ENCODE results near the gene FAM153A. TPM values are rescaled to one million over a fixed set of nuclear protein-coding genes. Genes with fewer than 3 reads are reported as not detected.
"Not testable (repeated sequence)": the region's sequence is repeated elsewhere in the genome, so short reads cannot be mapped to it uniquely, and the experiment has no call there.

FAM153A gene
- 1 to 10 TPM in 2 of 3 donors, under 1 TPM in 1; 0.21 to 6.2 (median 5.1) TPM for polyA plus RNA-seq

DNA sequence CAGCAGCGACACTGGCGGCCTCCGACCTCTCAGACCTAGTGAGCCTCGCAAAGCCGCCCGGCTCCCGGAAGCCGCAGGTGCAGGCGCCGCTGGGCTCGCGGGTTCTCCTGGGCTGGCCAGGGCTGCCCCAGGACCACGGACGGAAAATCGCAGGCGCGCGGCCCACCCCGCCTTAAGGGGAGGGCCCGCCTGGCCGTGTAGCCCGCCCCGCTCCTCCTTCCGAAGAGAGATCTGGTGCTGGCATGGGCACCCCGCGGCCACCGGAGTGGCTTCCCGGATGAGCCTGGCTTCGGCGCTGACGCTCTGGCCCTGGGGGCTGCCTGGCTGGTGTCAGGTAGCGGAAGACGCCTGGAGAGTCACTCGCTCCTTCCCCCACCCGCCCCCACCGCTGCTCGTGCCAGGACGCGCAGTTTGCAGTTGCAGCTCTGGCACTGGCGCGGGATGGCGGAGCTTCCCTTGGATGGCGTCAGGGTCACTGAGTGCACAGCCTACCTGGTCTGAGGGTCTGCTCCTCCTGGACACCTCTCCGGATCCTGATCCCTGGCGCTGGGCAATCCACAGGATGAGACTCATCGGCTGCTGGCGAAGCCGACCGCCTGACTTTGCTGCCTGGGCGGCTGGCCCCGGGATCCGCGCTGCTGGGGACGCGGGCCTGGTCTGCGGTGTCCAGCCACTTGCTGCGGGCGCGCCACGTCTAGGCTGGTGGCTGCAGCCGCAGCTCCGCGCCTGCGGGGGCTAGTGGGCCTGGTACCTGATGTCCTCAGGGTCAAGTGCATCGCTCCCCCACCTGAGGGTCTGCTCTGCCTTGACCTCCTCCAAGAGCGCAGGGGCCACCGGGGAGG lies at the start of gene FAM153A:
FAM153A (minus strand) TSS at position 108 of the 842 bp plus-strand sequence.
- not testable (repeated sequence) for H3K27ac ChIP-seq (ENCODE audit: low read depth, low read length)

DNA sequence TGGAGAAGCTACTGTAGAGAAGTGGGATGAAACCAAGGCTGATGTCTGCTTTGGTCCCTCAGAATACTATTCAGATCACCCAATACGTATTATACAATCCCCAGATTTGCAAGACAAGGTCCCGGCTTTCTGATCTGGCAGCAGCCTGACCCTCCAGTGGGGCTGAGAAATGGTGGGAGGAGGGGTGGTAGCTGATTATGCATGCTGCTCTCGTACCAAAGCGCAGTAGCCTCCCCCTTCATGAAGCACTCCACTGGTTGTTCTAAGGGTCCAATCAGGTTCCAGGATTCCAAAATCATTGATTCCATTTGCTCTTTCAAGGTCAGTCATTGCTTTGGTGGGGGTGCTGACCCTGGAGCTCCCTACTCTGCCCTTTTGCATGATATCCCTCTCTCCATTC lies 49.6 kb upstream of the FAM153A start:
- H3K27ac ChIP-seq (ENCODE audit: low read depth, low read length), result not testable (repeated sequence)
- 41 to 74% (median 70%) methylated on average over 2 to 4 of the region's 4 CpGs for WGBS, 3 donors

More for the DNA sequence above, at the start of gene FAM153A:
- 4 to 6% methylated on average over 11 to 12 of the region's 67 CpGs; no CpG with 5 or more reads in 1 of the 3 donors for WGBS, 3 donors

DNA sequence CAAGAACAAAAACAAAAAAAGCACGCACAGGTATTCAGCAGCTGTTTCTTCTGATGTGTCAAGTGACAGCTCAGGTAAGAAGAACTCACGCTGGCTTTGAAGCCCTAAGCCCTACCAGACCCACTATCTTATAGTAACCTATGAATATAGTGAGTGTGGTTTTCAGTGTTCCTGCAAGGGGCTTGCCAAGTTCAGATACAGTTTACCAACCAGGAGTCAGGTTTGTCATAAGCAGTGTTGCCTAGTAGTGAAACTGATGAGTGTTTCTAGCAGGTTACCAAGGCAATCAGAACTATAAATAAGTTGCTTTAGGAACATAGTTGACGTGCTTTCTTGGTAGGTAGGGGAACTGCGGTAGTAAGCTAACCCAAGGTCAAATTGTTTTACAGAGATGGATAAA lies 43.4 kb upstream of the FAM153A start:
- not testable (repeated sequence) for H3K27ac ChIP-seq (ENCODE audit: low read depth, low read length)
- no CpG with 5 or more reads among the region's 4 CpGs for WGBS, 3 donors

DNA sequence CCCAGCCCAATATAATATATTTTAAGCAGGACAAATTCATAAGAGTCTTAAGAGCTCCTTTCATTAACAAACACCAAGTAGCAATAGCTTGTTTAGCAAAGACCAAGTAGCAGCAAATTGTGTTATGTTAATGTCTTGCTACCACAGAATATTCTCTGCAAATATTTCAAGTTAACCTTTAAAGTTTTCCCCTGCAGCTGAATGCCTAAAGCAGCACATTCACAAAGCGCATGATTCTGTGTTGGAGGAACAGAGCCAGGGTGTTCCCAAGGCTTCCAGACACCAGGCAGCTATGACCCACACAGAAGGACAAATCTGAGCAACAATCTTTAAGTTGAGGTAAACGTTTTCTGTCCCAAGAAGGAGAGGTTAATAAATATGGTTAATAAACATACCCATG lies 42.1 kb upstream of the FAM153A start:
- H3K27ac ChIP-seq (ENCODE audit: low read depth, low read length), result not testable (repeated sequence)
- no CpG with 5 or more reads among the region's 2 CpGs for WGBS, 3 donors

DNA sequence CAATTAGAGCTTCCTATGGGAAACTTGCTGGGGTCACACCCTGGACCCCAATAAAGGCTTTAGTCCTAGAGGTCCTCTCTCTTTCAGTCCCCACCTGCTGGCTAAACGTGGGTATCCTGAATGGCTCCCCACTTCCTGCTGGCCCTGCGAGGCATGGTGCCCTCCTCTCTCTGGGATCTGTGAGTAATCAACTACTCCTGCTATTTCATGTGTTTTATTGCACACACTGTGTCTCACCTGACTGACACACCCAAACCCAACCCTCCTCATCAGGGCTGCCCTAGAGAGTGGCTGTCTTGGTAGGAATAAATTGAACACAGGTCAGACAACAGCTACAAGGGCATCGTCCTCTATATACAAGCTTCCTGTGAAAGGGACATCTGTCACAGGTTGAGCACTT lies 39.8 kb upstream of the FAM153A start:
- WGBS, 3 donors, result no CpG with 5 or more reads among the region's 3 CpGs
- not testable (repeated sequence) for H3K27ac ChIP-seq (ENCODE audit: low read depth, low read length)

DNA sequence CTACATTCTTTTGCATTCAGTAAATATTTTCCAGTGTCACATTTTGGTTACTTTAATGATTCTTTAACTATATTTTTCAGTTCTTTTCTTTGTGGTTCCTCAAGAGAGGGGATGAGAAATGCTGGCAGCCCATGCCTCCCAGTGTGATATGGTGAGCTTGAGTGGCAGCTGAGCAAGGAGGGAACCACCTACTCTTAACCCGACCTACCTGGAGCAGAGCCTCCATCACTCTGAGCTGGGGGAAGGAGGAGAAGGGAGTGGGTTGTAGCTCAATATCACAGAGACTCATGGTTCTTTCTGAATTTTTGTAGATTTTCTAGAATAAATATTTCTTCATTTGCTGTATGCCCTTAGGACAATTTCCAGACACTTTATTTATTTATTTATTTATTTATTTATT lies 37.0 kb upstream of the FAM153A start:
- not testable (repeated sequence) for H3K27ac ChIP-seq (ENCODE audit: low read depth, low read length)
- no CpG with 5 or more reads among the region's 1 CpG for WGBS, 3 donors

DNA sequence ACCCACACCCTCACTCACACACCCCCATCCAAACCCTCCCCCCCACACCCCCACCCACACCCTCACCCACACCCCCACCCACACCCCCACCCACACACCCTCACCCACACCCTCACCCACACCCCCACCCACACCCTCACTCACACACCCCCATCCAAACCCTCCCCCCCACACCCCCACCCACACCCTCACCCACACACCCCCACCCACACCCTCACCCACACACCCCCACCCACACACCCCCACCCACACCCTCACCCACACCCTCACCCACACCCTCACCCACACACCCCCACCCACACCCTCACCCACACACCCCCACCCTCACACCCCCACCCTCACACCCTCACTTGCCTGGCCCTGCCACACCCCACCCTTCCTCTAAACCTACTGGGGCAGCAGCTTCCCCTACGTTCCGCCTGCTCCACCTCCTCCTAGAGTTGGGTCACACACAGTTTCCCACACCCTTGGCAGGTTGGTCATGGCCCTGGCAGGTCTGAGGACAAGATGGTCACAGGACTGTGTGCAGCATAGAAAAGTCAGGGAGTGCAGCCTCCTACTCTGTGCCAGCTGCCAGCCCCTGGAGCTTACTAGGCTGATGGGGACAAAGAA lies 30.2 kb upstream of the FAM153A start:
- not testable (repeated sequence) for H3K27ac ChIP-seq (ENCODE audit: low read depth, low read length)
- no CpG with 5 or more reads among the region's 2 CpGs for WGBS, 3 donors

DNA sequence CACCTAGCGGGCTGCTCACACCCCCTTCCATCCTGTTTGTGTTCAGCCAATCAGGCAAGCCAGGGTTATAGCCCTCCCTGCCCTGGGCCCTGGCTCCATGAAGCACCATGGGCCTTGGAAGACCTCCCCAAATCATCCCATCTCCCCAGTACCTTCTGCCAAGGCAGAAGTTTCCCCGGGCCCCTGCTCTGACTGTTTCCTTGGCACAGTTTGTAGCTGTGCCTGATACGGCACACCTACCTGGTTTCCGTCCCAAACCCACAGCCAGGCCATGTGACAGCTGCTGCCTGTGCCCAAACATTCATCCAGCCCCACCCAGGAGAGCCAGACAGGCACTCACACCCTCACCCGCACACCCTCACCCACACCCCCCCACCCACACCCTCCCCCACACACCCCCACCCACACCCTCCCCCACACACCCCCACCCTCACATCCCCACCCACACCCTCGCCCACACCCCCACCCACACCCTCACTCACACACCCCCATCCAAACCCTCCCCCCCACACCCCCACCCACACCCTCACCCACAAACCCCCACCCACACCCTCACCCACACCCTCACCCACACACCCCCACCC lies 29.6 kb upstream of the FAM153A start:
- not testable (repeated sequence) for H3K27ac ChIP-seq (ENCODE audit: low read depth, low read length)
- WGBS, 3 donors, result no CpG with 5 or more reads among the region's 6 CpGs

DNA sequence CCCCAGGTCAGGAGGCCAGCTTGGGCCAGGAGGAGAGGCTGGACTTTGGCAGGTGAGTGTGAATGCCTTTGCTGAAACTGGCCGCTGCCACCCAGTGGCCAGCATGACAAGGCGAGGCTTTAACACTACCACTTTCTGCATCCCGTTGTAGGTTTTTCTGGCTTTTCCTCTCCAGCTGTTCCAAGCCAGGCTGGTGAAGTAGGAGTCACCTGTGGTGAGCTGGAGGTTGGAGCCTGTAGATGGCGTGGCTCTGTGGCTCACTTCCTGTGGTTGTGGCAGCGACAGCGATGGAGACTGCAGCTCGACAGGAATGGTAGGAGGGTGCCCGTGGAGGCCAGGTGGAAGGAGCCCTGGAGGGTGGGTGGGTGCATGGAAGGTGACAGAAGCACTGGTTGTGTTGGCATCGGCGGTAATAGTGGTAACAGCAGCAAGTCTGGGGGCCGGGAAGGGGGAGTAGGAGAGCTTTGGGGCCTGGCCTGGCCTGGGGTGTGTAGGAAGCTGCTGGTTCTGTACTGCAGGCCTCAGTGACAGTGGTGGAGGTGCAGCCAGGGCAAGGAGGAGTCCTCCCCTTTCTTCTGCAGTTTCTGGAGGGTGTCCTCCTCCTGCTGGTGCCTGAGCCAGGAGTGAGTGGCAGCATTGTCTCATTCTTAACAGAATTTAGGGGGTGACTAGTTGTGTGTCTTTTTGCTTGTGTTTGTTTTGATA lies 26.7 kb upstream of the FAM153A start:
- H3K27ac ChIP-seq (ENCODE audit: low read depth, low read length), result not testable (repeated sequence)
- WGBS, 3 donors, result 62 to 83% (median 68%) methylated on average over 5 of the region's 11 CpGs

DNA sequence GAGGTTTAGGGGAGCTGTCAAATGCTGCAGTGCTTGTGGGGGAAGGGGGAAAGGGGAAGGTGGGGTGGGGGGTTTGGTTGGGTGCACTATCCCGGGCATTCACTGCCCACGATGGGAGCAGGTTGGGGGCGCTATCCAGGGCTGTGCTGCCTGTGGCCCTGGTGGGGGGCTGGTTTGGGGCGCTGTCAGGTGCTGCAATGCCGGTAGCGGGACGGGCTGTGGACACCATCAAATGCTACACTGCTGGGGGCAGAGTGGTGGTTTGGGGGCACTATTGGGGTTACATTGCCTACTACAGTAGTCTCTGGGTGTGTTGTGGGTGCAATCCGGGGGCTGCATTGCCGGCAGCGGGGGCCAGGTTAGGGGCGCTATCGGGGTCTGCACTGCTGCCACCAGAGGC lies 25.7 kb upstream of the FAM153A start:
- WGBS, 3 donors, result 83 to 94% (median 84%) methylated on average over 4 to 5 of the region's 12 CpGs
- not testable (repeated sequence) for H3K27ac ChIP-seq (ENCODE audit: low read depth, low read length)

DNA sequence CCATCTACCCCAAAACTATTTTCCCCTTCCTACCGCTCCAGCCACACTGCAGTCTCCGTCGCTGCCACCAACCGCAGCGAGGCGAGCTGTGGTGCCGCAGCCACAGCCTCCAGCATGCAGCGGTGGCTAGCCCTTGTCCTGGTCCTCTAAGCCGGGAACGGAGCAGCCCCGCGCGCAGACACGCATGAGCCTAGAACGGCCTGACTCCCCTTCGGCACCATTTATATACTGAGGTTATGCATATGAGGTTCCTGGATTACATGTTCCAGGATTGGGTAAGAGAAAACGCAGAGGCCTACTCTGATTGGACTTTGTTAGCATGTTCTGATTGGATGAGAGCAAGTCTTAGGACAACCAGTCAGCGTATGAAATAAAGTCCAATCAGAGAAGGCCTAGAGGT lies 24.6 kb upstream of the FAM153A start:
- WGBS, 3 donors, result 87 to 92% methylated on average over 6 to 10 of the region's 18 CpGs; no CpG with 5 or more reads in 1 of the 3 donors
- H3K27ac ChIP-seq (ENCODE audit: low read depth, low read length), result not testable (repeated sequence)

DNA sequence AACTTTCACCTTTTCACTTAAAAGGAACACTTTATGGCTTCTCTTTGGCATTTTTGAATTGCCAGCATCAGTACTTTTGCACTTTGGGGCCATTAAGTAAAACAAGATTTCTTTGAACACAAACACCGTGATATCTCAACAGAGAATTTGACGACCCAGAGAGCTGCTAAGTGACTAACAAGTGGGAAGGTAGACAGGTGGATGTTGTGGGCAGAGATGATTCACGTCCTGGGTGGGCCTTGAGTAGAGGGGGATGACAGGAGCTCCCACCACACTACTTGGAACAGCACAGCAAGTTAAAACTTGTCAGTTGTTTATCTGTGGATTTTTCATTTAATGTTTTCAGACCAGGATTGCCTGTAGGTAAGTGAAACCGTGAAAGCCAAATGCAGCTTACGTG lies 18.7 kb upstream of the FAM153A start:
- 64 to 75% (median 69%) methylated on average over 2 to 5 of the region's 5 CpGs for WGBS, 3 donors
- not testable (repeated sequence) for H3K27ac ChIP-seq (ENCODE audit: low read depth, low read length)

DNA sequence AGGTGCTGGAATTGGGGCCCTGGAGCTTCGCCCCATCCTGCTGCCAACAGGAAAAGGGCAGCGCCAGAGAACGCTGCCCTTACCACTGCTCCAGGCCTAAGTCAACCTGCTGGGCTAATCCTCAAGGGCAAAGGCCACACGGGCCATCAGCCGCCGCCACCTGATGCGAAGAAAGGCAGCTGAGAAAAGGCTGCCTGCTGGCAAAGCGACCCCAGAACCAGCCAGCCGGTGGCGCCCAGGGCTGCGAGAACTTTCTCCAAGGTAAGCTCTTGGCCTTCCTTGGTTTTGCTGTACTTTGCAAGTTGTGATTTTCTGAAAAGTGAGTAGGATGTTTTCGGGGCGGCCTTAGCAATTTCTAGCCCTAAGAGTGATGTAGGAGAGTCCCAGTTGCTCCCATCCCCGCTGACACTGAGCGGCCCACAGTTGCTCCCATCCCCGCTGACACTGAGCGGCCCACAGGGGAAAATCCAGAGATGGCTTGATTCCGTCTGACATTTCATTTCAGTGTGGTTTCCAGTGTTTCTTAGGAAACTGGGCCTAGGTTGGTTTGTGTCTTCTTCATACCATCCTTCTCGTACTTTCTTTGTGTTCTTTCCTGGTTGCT lies 15.6 kb upstream of the FAM153A start:
- H3K27ac ChIP-seq (ENCODE audit: low read depth, low read length), result not testable (repeated sequence)
- WGBS, 3 donors, result 90% methylated on average over 9 to 10 of the region's 19 CpGs; no CpG with 5 or more reads in 1 of the 3 donors

DNA sequence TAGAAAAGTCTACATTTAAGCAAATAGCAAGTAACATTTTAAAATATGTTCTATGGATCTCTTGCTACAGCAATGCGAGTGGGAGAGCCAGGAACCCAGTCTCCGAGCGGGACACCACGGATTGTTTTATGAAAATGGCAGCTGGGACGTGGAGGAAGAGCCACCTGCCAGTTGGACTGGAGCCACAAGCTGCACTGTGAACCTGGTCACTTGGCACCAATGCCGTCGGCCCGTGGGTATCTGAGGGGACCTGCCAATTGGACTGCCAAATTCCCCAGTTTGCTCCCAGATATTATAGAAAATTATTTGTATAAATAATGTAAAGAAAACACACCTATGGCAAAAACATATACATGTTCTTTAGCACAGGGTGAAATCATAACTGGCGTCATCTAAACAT lies 10.6 kb upstream of the FAM153A start:
- not testable (repeated sequence) for H3K27ac ChIP-seq (ENCODE audit: low read depth, low read length)
- 41 to 56% (median 50%) methylated on average over 3 to 4 of the region's 9 CpGs for WGBS, 3 donors

DNA sequence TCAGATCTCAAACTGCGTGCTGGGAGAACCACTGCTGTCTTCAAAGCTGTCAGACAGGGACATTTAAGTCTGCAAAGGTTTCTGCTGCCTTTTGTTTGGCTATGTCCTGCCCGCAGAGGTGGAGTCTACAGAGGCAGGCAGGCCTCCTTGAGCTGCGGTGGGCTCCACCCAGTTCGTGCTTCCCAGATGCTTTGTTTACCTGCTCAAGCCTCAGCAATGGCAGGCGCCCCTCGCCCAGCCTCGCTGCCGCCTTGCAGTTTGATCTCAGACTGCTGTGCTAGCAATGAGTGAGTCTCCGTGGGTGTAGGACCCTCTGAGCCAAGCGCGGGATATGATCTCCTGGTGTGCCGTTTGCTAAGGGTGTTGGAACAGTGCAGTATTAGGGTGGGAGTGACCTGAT lies 8.9 kb upstream of the FAM153A start:
- not testable (repeated sequence) for H3K27ac ChIP-seq (ENCODE audit: low read depth, low read length)
- WGBS, 3 donors, result 72 to 80% (median 72%) methylated on average over 3 to 4 of the region's 12 CpGs

DNA sequence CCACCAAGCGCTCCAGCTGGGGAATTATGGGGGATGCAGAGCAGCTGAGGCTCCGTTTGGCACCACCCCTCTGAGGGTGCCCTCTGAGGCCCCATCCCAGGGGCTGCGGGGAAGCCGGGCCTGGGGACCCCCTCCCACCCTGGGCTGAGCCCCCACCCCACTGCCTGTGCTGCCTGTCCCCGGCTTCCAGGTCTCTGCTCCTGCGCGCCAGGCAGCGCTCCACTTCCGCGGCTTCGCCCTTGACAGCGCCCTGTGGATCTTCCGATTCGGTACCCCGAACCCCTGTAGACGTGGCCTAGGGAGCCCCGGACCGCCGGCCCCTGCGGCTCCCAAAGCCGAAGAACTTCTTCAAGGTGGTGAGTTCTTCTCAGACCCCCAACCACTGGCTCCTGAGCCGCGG lies 530 bp downstream of the FAM153A start:
- not testable (repeated sequence) for H3K27ac ChIP-seq (ENCODE audit: low read depth, low read length)
- WGBS, 3 donors, result 21 to 61% (median 21%) methylated on average over 7 to 12 of the region's 23 CpGs

DNA sequence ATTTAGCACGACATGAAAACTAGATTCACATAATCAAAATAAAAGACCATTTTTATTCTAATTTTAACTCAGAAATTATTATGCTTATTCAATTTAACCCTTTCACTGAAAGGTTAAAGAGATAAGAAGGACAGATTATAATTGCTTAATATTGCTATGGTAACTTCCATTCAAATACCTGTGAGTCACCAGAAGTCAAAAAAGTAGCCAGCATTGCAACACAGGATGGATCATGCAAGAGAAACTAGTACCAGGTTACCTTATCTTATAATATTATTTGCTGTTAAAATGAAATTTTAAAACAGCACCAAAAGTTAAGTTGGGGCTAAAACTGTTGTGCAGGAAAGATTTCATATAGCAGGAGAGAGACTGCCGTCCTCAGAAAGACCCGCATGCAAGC lies 11.5 kb downstream of the FAM153A start:
- WGBS, 3 donors, result no CpG with 5 or more reads among the region's 3 CpGs
- H3K27ac ChIP-seq (ENCODE audit: low read depth, low read length), result not testable (repeated sequence)

DNA sequence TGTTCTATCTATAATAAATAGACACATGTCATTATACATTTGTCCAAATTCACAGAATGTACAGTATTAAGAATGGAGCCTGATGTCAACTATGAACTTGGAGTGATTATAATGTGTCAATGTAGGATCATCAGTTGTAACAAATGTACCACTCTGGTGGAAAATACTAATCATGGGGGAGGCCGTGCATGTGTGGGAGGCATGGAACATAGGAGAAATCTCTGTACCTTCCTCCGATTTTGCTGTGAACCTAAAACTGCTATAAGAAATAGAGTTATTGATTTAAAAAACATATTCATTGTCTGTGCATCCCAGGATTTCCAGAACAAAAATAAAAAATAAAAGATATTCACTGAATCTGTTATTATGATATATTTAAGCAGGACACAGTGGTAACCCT lies 12.1 kb downstream of the FAM153A start:
- WGBS, 3 donors, result 63 to 88% (median 86%) methylated on average over 1 to 2 of the region's 2 CpGs
- H3K27ac ChIP-seq (ENCODE audit: low read depth, low read length), result not testable (repeated sequence)
